RPMI7951 (cell line): ENCODE data around the gene PCDHA2. TPM values are rescaled to one million over a fixed set of nuclear protein-coding genes. Genes with fewer than 3 reads are reported as not detected.
"Not testable (repeated sequence)": the region's sequence is repeated elsewhere in the genome, so short reads cannot be mapped to it uniquely, and the experiment has no call there.

Experiments
- DNase-seq: peaks from one replicate; pipeline ENCODE4 v3.0.0-alpha.2; 2012; ENCODE audit warnings: low read depth
- total RNA-seq: library from RNA; depleted of rRNA; stranded (reverse); fragments of >200 nt; shearing (Covaris generic); gene quantifications from 2 replicates; pipeline ENCODE4 v1.2.3, GENCODE V29; 2014; rRNA removed

PCDHA2 gene
- total RNA-seq, 1 experiment from 2014 or later, result not detected

- peak; percentile 17 for DNase-seq
These were observed 27.0 kb downstream of the PCDHA2 start, which contains the start of gene PCDHA5 for GRCh38 chr5:140821375-140822280. PCDHA5 (plus strand) TSS chr5:140821613.

GRCh38 chr5:140822281-140822629 lies 27.6 kb downstream of the PCDHA2 start:
- DNase-seq, result no peak

GRCh38 chr5:140822969-140823368 lies 28.3 kb downstream of the PCDHA2 start:
- DNase-seq, result not testable (repeated sequence)

- DNase-seq, result no peak
These were observed 28.8 kb downstream of the PCDHA2 start for GRCh38 chr5:140823475-140823874.

GRCh38 chr5:140827704-140828361 lies 33.2 kb downstream of the PCDHA2 start, which contains the start of gene PCDHA6:
PCDHA6 (plus strand) TSS chr5:140827960; CDS start chr5:140828092, 132 bp downstream.
- DNase-seq, result no peak

GRCh38 chr5:140828362-140828737 lies 33.7 kb downstream of the PCDHA2 start:
- DNase-seq, result no peak

GRCh38 chr5:140829511-140830501 lies 35.2 kb downstream of the PCDHA2 start:
- DNase-seq, result not testable (repeated sequence)

- peak; percentile 62 for DNase-seq
These were observed 39.3 kb downstream of the PCDHA2 start, which contains the start of gene PCDHA7 for GRCh38 chr5:140833993-140834392. PCDHA7 (plus strand) TSS chr5:140834269; CDS start chr5:140834384, 115 bp downstream.

GRCh38 chr5:140834439-140835008 lies 39.9 kb downstream of the PCDHA2 start:
- DNase-seq, result not testable (repeated sequence)

GRCh38 chr5:140835622-140836510 lies 41.2 kb downstream of the PCDHA2 start:
- DNase-seq, result no peak

GRCh38 chr5:140840978-140841962 lies 46.6 kb downstream of the PCDHA2 start, which contains the start of gene PCDHA8:
PCDHA8 (plus strand) TSS chr5:140841187; CDS start chr5:140841322, 135 bp downstream.
- DNase-seq, result peak; percentile 34

GRCh38 chr5:140842798-140843733 lies 48.4 kb downstream of the PCDHA2 start:
- no peak for DNase-seq

Other genes starting within 250 kb of the PCDHA2 start
- not detected in 2 replicates for gene EIF4EBP3, start 247.2 kb upstream of the PCDHA2 start, total RNA-seq
- gene SRA1, start 237.4 kb upstream of the PCDHA2 start, total RNA-seq, result 47.7 and 57.1 TPM in 2 replicates
- gene APBB3, start 230.3 kb upstream of the PCDHA2 start, total RNA-seq, result 2.3 and 5.0 TPM in 2 replicates
- gene SLC35A4, start 230.0 kb upstream of the PCDHA2 start, total RNA-seq, result 20.8 and 23.7 TPM in 2 replicates
- 0.20 and 0.96 TPM in 2 replicates for gene CD14, start 161.7 kb upstream of the PCDHA2 start, total RNA-seq
- 6.8 and 9.2 TPM in 2 replicates for gene TMCO6, start 155.4 kb upstream of the PCDHA2 start, total RNA-seq
- gene NDUFA2, start 147.2 kb upstream of the PCDHA2 start, total RNA-seq, result 106 and 116 TPM in 2 replicates
- 93.8 and 130 TPM in 2 replicates for gene IK, start 147.0 kb upstream of the PCDHA2 start, total RNA-seq
- 11.2 and 15.4 TPM in 2 replicates for gene WDR55, start 129.9 kb upstream of the PCDHA2 start, total RNA-seq
- gene DND1, start 121.3 kb upstream of the PCDHA2 start, total RNA-seq, result 0.10 and 0.12 TPM in 2 replicates
- gene HARS1, start 103.5 kb upstream of the PCDHA2 start, total RNA-seq, result 52.0 and 62.3 TPM in 2 replicates
- 22.6 and 25.5 TPM in 2 replicates for gene HARS2, start 103.4 kb upstream of the PCDHA2 start, total RNA-seq
- 44.6 and 45.5 TPM in 2 replicates for gene ZMAT2, start 94.4 kb upstream of the PCDHA2 start, total RNA-seq
- gene PCDHA1, start 8.7 kb upstream of the PCDHA2 start, total RNA-seq, result under 0.01 TPM in 1 of 2 replicates, not detected in the other
- gene PCDHA3, start 6.2 kb downstream of the PCDHA2 start, total RNA-seq, result not detected in 2 replicates
- gene PCDHA4, start 12.2 kb downstream of the PCDHA2 start, total RNA-seq, result under 0.01 and 0.12 TPM in 2 replicates
- gene PCDHA5, start 26.8 kb downstream of the PCDHA2 start, total RNA-seq, result 0.12 TPM in 1 of 2 replicates, not detected in the other
- 0.10 and 0.12 TPM in 2 replicates for gene PCDHA6, start 33.1 kb downstream of the PCDHA2 start, total RNA-seq
- gene PCDHA7, start 39.4 kb downstream of the PCDHA2 start, total RNA-seq, result 0.88 and 1.1 TPM in 2 replicates
- gene PCDHA8, start 46.3 kb downstream of the PCDHA2 start, total RNA-seq, result 0.10 and 0.12 TPM in 2 replicates
- not detected in 2 replicates for gene PCDHA9, start 53.5 kb downstream of the PCDHA2 start, total RNA-seq
- gene PCDHA10, start 61.0 kb downstream of the PCDHA2 start, total RNA-seq, result not detected in 2 replicates
- not detected in 2 replicates for gene PCDHA11, start 74.1 kb downstream of the PCDHA2 start, total RNA-seq
- gene PCDHA12, start 80.5 kb downstream of the PCDHA2 start, total RNA-seq, result not detected in 2 replicates
- gene PCDHA13, start 87.3 kb downstream of the PCDHA2 start, total RNA-seq, result not detected in 2 replicates
- gene PCDHAC1, start 131.4 kb downstream of the PCDHA2 start, total RNA-seq, result not detected in 2 replicates
- not detected in 2 replicates for gene PCDHAC2, start 171.6 kb downstream of the PCDHA2 start, total RNA-seq